Measurements from ENCODE around the gene CNTN1. TPM values are rescaled to one million over a fixed set of nuclear protein-coding genes. Genes with fewer than 3 reads are reported as not detected.

Gene CNTN1
- total and polyA plus RNA-seq, 8 donors = 2.7 to 63.5 (median 45.8) TPM

DNA sequence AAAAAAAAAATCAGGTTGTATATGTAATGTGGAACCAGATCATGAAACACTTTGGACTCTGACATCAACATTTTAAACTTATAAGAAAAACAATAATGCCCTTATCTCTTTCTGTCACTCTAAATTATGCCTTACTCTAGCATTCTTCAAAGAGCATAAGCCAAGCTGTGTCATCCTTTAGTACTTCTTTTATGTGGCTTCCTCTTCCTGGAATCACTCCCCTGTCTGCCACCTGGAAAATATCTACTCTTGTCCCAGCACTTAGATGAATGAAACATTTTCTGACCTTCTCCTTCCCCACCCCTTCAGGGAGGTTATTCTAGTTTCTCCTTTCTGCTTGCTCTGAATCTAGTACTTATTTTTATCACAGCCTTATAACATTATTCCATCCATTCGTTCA is 101.2 kb downstream of the CNTN1 start:
- intact Hi-C loops (cut with DNase I) = no loop called here
- TF ChIP-seq, protein P1, sequence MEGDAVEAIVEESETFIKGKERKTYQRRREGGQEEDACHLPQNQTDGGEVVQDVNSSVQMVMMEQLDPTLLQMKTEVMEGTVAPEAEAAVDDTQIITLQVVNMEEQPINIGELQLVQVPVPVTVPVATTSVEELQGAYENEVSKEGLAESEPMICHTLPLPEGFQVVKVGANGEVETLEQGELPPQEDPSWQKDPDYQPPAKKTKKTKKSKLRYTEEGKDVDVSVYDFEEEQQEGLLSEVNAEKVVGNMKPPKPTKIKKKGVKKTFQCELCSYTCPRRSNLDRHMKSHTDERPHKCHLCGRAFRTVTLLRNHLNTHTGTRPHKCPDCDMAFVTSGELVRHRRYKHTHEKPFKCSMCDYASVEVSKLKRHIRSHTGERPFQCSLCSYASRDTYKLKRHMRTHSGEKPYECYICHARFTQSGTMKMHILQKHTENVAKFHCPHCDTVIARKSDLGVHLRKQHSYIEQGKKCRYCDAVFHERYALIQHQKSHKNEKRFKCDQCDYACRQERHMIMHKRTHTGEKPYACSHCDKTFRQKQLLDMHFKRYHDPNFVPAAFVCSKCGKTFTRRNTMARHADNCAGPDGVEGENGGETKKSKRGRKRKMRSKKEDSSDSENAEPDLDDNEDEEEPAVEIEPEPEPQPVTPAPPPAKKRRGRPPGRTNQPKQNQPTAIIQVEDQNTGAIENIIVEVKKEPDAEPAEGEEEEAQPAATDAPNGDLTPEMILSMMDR (IDR thresholded peaks at IDR 0.05) = no peak
- no peak overlapping the region for H3K27ac ChIP-seq

DNA sequence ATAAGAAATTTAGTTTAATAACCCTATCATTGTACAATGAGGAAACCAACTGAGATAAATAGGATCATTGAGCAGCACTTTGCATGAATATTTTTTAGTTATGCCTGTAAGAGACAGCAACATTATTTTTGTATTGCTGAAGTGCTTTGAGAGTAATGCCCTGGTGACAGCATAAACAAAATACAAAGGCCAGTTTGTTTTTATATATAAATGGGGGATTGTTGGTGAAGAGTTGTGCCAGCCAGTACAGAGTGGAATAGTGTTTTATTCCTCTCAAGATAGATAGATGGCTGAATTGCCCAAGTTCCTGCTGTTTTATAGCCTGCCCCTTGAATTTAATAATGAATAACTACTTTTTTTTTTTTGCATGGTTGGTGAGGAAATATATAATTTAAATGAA is 101.8 kb downstream of the CNTN1 start:
- intact Hi-C loops (cut with DNase I) = no loop called here
- Histone ChIP-seq H3K36me3 (no peaks in the 10 kb centered on the region), H3K27ac (no peak overlapping the region), H3K27me3 (no peaks in the 10 kb centered on the region), H3K9me3 (no peaks in the 10 kb centered on the region), H3K4me1 (no peaks in the 10 kb centered on the region), H3K4me3 (no peak overlapping the region)
- DNase-seq (no peak), ATAC-seq (no peak)
- TF ChIP-seq, protein P1 (IDR thresholded peaks at IDR 0.05) = no peak

More for the DNA sequence above, 101.2 kb downstream of the CNTN1 start:
- Histone ChIP-seq H3K4me3 (no peak overlapping the region), H3K4me1 (no peaks in the 10 kb centered on the region), H3K27me3 (no peaks in the 10 kb centered on the region), H3K9me3 (no peaks in the 10 kb centered on the region), H3K36me3 (no peaks in the 10 kb centered on the region)
- ATAC-seq (no peak), DNase-seq (no peak)

DNA sequence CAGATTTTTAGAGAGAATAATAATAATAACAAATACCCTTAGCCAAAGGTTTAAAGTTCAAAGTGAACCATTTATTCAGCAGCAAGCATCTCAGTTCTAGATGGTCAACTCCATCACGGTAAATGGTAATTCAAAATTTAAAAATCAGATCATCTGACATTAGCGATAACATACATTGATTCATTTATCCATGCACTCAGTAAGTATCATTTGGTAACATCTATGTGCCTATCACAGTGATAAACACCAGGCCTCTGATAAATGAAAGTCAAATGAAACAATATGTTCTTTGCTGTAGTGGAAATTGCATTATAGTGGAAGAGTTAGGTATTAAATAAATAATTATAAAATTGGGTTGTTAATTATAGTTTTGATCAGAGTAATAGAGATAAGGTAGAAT is 108.8 kb downstream of the CNTN1 start:
- Histone ChIP-seq H3K36me3 (no peaks in the 10 kb centered on the region), H3K27me3 (no peaks in the 10 kb centered on the region), H3K4me1 (no peaks in the 10 kb centered on the region), H3K27ac (no peak overlapping the region), H3K4me3 (no peak overlapping the region), H3K9me3 (no peaks in the 10 kb centered on the region)
- no peak for ATAC-seq
- intact Hi-C loops (cut with DNase I) = no loop called here
- TF ChIP-seq, protein P1 (IDR thresholded peaks at IDR 0.05) = no peak
- DNase-seq = no peak

DNA sequence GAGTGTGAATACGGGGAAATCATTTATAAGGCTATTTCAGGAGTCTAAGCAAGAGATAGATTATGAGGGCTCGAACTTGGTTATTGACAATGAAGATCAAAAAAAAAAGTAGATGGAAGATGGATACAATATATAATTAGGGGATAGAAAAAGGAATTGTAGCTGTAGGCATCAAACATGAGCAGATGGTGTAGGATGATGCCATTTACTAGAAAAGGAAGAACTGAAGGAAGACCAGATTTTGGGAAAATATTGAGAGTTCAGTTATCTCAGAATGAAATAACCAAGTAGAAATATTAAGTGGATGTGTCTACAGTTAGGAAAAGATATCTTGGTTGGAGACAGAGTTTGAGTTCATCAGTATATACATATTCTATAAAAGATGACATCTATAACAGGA is 109.6 kb downstream of the CNTN1 start:
- DNase-seq (no peak), ATAC-seq (no peak)
- intact Hi-C loops (cut with DNase I) = no loop called here
- TF ChIP-seq, protein P1 (IDR thresholded peaks at IDR 0.05) = no peak
- Histone ChIP-seq H3K4me1 (no peaks in the 10 kb centered on the region), H3K4me3 (no peak overlapping the region), H3K27ac (no peak overlapping the region), H3K36me3 (no peaks in the 10 kb centered on the region), H3K9me3 (no peaks in the 10 kb centered on the region), H3K27me3 (no peaks in the 10 kb centered on the region)

DNA sequence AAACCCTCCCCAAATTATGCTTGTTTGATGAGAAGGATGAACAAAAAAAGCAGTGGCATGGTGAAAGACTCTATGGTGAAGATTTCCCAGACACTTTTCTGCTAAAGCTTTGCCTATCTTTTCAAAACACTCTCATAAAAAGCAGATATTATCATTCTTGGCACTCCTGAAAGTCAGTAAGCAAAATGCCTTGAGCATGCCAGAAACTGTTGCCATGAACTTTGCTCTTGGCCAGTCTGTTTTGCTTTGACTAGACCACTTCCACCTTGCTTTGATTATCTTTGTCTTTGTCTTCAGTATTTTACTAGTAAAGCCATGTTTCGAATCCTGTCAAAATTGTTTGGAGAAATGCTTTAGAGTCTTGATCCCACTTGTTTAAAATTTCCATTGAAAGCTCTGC is 110.4 kb downstream of the CNTN1 start:
- no peaks in the 10 kb centered on the region for H3K9me3 ChIP-seq
- TF ChIP-seq, protein P1 (IDR thresholded peaks at IDR 0.05) = no peak
- ATAC-seq (no peak), DNase-seq (no peak)
- no peaks in the 10 kb centered on the region for H3K27me3 ChIP-seq
- H3K4me3 ChIP-seq = no peak overlapping the region
- no peaks in the 10 kb centered on the region for H3K36me3 ChIP-seq
- no peak overlapping the region for H3K27ac ChIP-seq
- intact Hi-C loops (cut with DNase I) = no loop called here
- no peaks in the 10 kb centered on the region for H3K4me1 ChIP-seq
